Measurements from ENCODE around the gene CDK7. TPM values are rescaled to one million over a fixed set of nuclear protein-coding genes. Genes with fewer than 3 reads are reported as not detected.

CDK7 gene
- total RNA-seq, 4 donors from 2014 or later: 16.1 to 27.4 (median 23.5) TPM

- Histone ChIP-seq H3K27ac (replicated peaks in 1 of 4) (no peak overlapping the region), H3K36me3 (peaks cover 0 to 40% (median 0%) of the 10 kb centered on the region in 4 donors), H3K27me3 (no peaks in the 10 kb centered on the region), H3K9me3 (no peaks in the 10 kb centered on the region), H3K4me1 (no peaks in the 10 kb centered on the region), H3K4me3 (no peak overlapping the region)
- 80% methylated on average over 2 of the region's 2 CpGs for WGBS
- TF ChIP-seq CTCF (IDR thresholded peaks at IDR 0.05) (no peak), EP300 (IDR thresholded peaks at IDR 0.05) (no peak)
- intact Hi-C loops (cut with DNase I): no loop called here
- DNase-seq (ENCODE audit: extremely low spot score): no peak
Measured at GRCh38 chr5:69288069-69288468, 53.4 kb downstream of the CDK7 start.

GRCh38 chr5:69288688-69289087 lies 54.0 kb downstream of the CDK7 start:
- no peaks in the 10 kb centered on the region for H3K27me3 ChIP-seq
- H3K9me3 ChIP-seq: no peaks in the 10 kb centered on the region
- TF ChIP-seq POLR2A (IDR thresholded peaks at IDR 0.05; ENCODE audit: low read depth) (no peak), EP300 (IDR thresholded peaks at IDR 0.05) (no peak), CTCF (IDR thresholded peaks at IDR 0.05) (no peak), POLR2AphosphoS5 (IDR thresholded peaks at IDR 0.05) (no peak)
- H3K4me3 ChIP-seq: no peak overlapping the region
- no peak overlapping the region for H3K27ac ChIP-seq (replicated peaks in 1 of 4)
- H3K4me1 ChIP-seq: no peaks in the 10 kb centered on the region
- WGBS: 90% methylated on average over 1 of the region's 1 CpG
- intact Hi-C loops (cut with DNase I): no loop called here
- no peak for DNase-seq (ENCODE audit: extremely low spot score)
- peaks cover 0 to 40% (median 0%) of the 10 kb centered on the region in 4 donors for H3K36me3 ChIP-seq

GRCh38 chr5:69292306-69292705 lies 57.6 kb downstream of the CDK7 start:
- intact Hi-C loops (cut with DNase I): no loop called here
- H3K4me3 ChIP-seq: no peak overlapping the region
- no peaks in the 10 kb centered on the region for H3K9me3 ChIP-seq
- 87% methylated on average over 2 of the region's 2 CpGs for WGBS
- no peaks in the 10 kb centered on the region for H3K27me3 ChIP-seq
- H3K36me3 ChIP-seq: peaks cover 0 to 42% (median 0%) of the 10 kb centered on the region in 4 donors
- TF ChIP-seq CTCF (IDR thresholded peaks at IDR 0.05): no peak
- no peak for TF ChIP-seq POLR2A (IDR thresholded peaks at IDR 0.05; ENCODE audit: low read depth)
- TF ChIP-seq EP300 (IDR thresholded peaks at IDR 0.05): no peak
- TF ChIP-seq POLR2AphosphoS5 (IDR thresholded peaks at IDR 0.05): no peak
- H3K4me1 ChIP-seq: no peaks in the 10 kb centered on the region
- no peak for DNase-seq (ENCODE audit: extremely low spot score)
- no peak overlapping the region for H3K27ac ChIP-seq (replicated peaks in 1 of 4)

- intact Hi-C loops (cut with DNase I): no loop called here
- DNase-seq (ENCODE audit: extremely low spot score): no peak
- H3K4me3 ChIP-seq: no peak overlapping the region
- WGBS: 50% methylated on average over 1 of the region's 1 CpG
- no peak for TF ChIP-seq POLR2AphosphoS5 (IDR thresholded peaks at IDR 0.05)
- no peak for TF ChIP-seq CTCF (IDR thresholded peaks at IDR 0.05)
- TF ChIP-seq POLR2A (IDR thresholded peaks at IDR 0.05; ENCODE audit: low read depth): no peak
- no peak for TF ChIP-seq EP300 (IDR thresholded peaks at IDR 0.05)
- peaks cover 0 to 49% (median 0%) of the 10 kb centered on the region in 4 donors for H3K36me3 ChIP-seq
- H3K27me3 ChIP-seq: no peaks in the 10 kb centered on the region
- no peaks in the 10 kb centered on the region for H3K9me3 ChIP-seq
- H3K27ac ChIP-seq (replicated peaks in 1 of 4): no peak overlapping the region
- no peaks in the 10 kb centered on the region for H3K4me1 ChIP-seq
Measured at GRCh38 chr5:69293882-69294281, 59.2 kb downstream of the CDK7 start.

- WGBS: 69% methylated on average over 10 of the region's 10 CpGs
- Histone ChIP-seq H3K36me3 (peaks cover 0 to 56% (median 0%) of the 10 kb centered on the region in 4 donors), H3K9me3 (no peaks in the 10 kb centered on the region), H3K27ac (replicated peaks in 1 of 4) (no peak overlapping the region), H3K4me3 (no peak overlapping the region), H3K27me3 (no peaks in the 10 kb centered on the region), H3K4me1 (no peaks in the 10 kb centered on the region)
- no peak for DNase-seq (ENCODE audit: extremely low spot score)
- no peak for TF ChIP-seq CTCF (IDR thresholded peaks at IDR 0.05)
- TF ChIP-seq EP300 (IDR thresholded peaks at IDR 0.05): no peak
- TF ChIP-seq POLR2AphosphoS5 (IDR thresholded peaks at IDR 0.05): no peak
- TF ChIP-seq POLR2A (IDR thresholded peaks at IDR 0.05; ENCODE audit: low read depth): no peak
- intact Hi-C loops (cut with DNase I): no loop called here
Measured at GRCh38 chr5:69295088-69295754, 60.5 kb downstream of the CDK7 start.
